Mesodermal cell (in vitro differentiated cells): ENCODE data around the gene AIMP1.
"Not testable (repeated sequence)": the region's sequence is repeated elsewhere in the genome, so short reads cannot be mapped to it uniquely, and the experiment has no call there.

Experiments used
- H3K27ac ChIP-seq: 2 replicates; pipeline ENCODE4 v1.7.0; 2013; ENCODE audit warnings: mild to moderate bottlenecking, low read depth, low read length, moderate library complexity; ENCODE audit not compliant: severe bottlenecking
- H3K36me3 ChIP-seq: 2 replicates; pipeline ENCODE4 v1.7.1; 2013; ENCODE audit warnings: mild to moderate bottlenecking, low read length, moderate library complexity; ENCODE audit not compliant: control insufficient read depth, insufficient read depth
- H3K4me1 ChIP-seq: one replicate; pipeline ENCODE4 v1.7.1; 2013; ENCODE audit warnings: mild to moderate bottlenecking, low read length; ENCODE audit not compliant: insufficient read depth, control insufficient read depth, poor library complexity, severe bottlenecking
- H3K4me3 ChIP-seq: 2 replicates; pipeline ENCODE4 v1.7.0; 2013; ENCODE audit warnings: low read length, control low read depth, mild to moderate bottlenecking; ENCODE audit not compliant: insufficient read depth, poor library complexity, severe bottlenecking; ENCODE audit errors: extremely low read depth
- H3K9me3 ChIP-seq: 2 replicates; pipeline ENCODE4 v1.7.1; 2013; ENCODE audit warnings: mild to moderate bottlenecking, low read length, moderate library complexity; ENCODE audit not compliant: control insufficient read depth
- WGBS, 2 experiments: methylation state at CpG; one replicate each; pipeline ENCODE4 v1.1.5; 2013; ENCODE audit warnings: missing lambda C conversion rate in 2 of 2; ENCODE audit not compliant: insufficient coverage in 2 of 2; 5-methylcytosine and 5-hydroxymethylcytosine counted together

AIMP1 gene

DNA sequence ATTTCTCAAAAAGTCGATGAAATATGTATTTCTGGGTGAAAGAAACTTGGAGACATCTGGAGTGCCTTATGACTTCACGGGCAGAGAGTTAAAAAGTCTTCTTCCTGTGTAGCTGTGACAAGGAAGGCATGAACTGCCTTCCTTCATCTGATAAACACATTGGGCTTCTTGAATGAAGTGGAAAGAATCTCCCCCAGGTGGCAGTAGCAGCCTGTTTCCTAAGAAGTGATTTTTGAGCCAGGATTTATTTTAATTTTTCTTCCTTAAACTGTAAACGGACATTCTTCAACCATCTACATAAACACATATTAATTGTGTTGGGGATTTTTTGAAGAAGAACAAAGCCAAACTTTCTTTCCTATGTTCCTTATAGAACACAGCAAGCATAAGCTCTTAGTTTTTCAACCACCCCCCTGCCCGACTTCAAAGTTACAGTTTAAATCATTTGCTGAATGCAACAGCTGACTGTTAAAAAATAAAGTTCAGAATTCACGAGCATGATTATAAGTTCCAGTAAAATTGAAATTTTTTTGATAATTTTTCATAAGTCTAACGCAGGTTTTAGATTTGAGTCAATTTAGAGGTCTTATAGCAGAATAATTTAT is 53.2 kb downstream of the AIMP1 start:
- Histone ChIP-seq H3K36me3 (no peaks in the 10 kb centered on the region), H3K4me1 (peaks cover 22% of the 10 kb centered on the region), H3K9me3 (no peaks in the 10 kb centered on the region), H3K4me3 (no peak overlapping the region), H3K27ac (no peak overlapping the region)
- WGBS, 2 experiments: 50 to 57% methylated on average over 2 of the region's 6 CpGs

DNA sequence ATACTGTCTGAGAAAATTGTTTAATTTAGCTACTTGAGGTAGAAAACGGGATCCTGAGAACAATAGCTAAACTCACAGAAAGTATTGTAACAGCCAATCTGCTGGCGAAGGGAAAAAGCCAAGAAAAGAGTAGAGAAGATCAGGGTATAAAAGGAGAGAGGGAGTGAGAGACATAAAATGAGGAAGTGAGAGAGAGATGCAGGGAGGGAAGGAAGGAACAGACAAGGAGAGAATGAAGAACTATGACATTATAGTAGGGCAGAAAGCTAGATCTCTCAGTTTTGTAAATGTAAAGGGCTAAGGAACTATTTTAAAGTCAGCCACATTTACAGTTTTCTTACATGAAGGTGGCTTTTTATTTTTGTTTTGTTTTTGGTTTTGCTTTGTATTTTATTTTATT is 53.9 kb downstream of the AIMP1 start:
- H3K4me1 ChIP-seq: peaks cover 18% of the 10 kb centered on the region
- 40 to 80% methylated on average over 1 of the region's 2 CpGs for WGBS, 2 experiments
- no peak overlapping the region for H3K4me3 ChIP-seq
- no peaks in the 10 kb centered on the region for H3K9me3 ChIP-seq
- H3K27ac ChIP-seq: no peak overlapping the region
- H3K36me3 ChIP-seq: no peaks in the 10 kb centered on the region

DNA sequence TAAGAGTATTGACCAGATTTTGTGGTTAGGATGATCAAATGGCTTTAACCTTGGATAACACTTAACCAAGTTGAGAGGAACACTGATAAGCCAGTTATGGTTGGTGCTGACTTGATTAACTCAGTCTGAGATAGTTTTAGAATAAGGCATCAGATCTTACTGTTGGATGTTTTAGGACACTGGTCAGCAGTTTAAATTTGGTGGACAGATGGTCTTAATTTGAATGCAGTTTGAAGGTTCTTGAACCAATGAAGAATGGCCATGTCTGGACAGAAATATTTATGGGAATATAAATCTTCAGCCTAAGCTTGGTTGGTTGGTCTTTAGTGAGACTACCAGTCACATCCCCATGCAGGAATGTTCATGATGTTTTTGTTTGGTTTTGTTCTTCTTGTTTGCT is 54.8 kb downstream of the AIMP1 start:
- H3K27ac ChIP-seq: no peak overlapping the region
- no peaks in the 10 kb centered on the region for H3K9me3 ChIP-seq
- peaks cover 10% of the 10 kb centered on the region for H3K4me1 ChIP-seq
- no peak overlapping the region for H3K4me3 ChIP-seq
- no peaks in the 10 kb centered on the region for H3K36me3 ChIP-seq

DNA sequence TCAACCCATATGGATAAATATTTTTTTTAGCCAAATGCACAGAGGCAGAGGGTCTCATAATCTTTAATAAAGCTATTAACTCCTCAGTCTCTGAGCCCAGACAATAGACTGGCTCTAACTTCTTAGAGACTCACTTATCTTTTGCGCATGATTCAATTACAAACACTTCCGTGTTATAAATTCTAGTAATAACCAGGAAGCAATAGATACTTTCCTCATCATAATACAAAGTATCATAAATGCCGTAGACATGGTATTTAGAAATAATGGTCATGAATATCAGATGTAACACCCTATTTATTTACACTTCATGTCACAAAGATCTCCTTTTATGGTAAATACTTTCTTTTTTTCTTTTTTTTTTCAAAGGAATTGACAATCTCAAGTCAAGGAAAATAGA is 56.7 kb downstream of the AIMP1 start:
- H3K4me3 ChIP-seq: no peak overlapping the region
- WGBS, 2 experiments: no CpG with 5 or more reads among the region's 3 CpGs

DNA sequence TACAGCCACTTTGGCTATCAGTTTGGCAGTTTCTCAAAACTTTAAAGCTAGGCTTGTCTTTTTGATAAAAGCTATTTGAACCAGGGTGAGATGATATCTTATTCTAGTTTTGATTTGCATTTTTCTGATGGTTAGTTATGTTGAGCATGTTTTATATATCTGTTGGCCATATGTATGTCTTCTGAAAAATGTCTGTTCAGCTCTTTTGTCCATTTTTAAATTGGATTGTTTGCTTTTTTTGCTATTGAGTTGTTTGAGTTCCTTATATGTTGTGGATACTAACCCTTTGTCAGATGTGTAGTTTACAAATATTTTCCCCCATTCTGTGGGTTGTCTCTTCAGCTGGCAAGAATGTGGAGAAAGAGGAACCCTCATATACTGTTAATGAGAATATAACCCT is 63.8 kb downstream of the AIMP1 start:
- H3K9me3 ChIP-seq: no peaks in the 10 kb centered on the region
- no peak overlapping the region for H3K4me3 ChIP-seq
- H3K36me3 ChIP-seq: no peaks in the 10 kb centered on the region
- no peaks in the 10 kb centered on the region for H3K4me1 ChIP-seq
- no peak overlapping the region for H3K27ac ChIP-seq

More for the DNA sequence above, 56.7 kb downstream of the AIMP1 start:
- Histone ChIP-seq H3K27ac (no peak overlapping the region), H3K4me1 (no peaks in the 10 kb centered on the region), H3K36me3 (no peaks in the 10 kb centered on the region), H3K9me3 (no peaks in the 10 kb centered on the region)

DNA sequence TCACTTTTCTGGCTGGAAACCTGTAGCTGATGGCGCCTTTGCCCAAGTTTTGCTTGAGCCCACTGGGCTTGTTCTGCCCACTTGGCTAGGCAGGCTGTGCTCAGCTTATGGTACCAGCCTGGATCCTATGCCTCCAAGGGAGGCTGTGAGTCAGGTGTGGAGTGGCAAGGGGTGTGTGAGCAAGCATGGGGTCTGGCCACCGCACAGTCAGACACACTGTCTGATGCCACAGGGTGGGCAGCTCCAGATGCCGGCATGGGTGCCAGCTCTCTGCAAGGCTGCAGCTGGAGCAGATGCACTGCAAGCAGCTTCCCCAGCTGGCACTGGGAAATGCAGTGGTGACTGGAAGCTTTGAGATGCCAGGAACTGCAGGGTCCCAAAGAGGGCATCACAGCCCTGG is 68.5 kb downstream of the AIMP1 start:
- H3K4me1 ChIP-seq: no peaks in the 10 kb centered on the region
- H3K27ac ChIP-seq: no peak overlapping the region
- H3K4me3 ChIP-seq: no peak overlapping the region
- no peaks in the 10 kb centered on the region for H3K9me3 ChIP-seq
- 97 to 100% methylated on average over 3 of the region's 3 CpGs for WGBS, 2 experiments
- no peaks in the 10 kb centered on the region for H3K36me3 ChIP-seq

DNA sequence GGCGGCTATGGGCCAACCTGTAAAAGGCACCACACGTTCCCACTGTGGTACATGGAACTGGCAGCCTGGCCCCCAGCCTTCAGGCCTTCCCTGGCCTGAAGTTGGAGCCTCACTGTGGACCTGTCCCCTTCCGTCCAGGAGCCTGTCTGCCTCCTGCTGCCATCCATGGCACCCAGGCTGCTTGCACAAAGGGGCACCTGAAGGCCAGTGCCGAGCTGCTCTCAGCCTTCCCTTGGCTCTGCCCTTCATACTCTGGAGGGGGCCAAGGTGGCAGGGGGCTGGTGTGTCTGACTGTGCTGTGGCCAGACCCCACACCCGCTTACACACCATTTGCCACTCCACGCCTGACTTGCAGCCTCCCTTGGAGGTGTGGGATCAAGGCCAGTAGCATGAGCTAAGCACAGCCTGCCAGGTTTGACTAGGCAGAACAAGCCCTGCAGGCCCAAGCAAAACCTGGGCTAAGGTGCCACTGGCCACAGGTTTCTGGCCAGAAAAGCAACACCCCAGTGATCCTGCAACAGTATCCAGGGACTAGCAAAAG is 69.6 kb downstream of the AIMP1 start:
- Histone ChIP-seq H3K27ac (no peak overlapping the region), H3K36me3 (no peaks in the 10 kb centered on the region), H3K4me3 (no peak overlapping the region), H3K4me1 (no peaks in the 10 kb centered on the region), H3K9me3 (no peaks in the 10 kb centered on the region)
- WGBS, 2 experiments: 88 to 94% methylated on average over 3 to 5 of the region's 6 CpGs

DNA sequence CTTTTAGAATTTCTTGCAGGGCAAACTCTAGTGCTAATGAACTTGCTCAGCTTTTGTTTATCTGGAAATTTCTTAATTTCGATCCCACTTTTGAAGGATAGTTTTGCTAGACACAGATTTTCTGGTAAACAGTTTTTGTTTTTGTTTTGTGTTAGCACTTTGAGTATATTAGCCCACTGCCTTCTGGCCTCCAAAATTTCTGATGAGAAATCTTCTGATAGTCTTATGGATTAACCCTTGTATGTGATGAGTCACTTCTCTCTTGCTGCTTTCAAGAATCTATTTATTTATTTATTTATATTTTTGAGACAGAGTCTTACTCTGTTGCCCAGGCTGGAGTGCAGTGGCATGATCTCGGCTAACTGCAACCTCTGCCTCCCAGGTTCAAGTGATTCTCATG is 79.2 kb downstream of the AIMP1 start:
- H3K36me3 ChIP-seq: no peaks in the 10 kb centered on the region
- 60 to 90% methylated on average over 1 to 2 of the region's 2 CpGs for WGBS, 2 experiments
- no peaks in the 10 kb centered on the region for H3K4me1 ChIP-seq
- H3K27ac ChIP-seq: no peak overlapping the region
- peaks cover 3% of the 10 kb centered on the region for H3K9me3 ChIP-seq
- no peak overlapping the region for H3K4me3 ChIP-seq

DNA sequence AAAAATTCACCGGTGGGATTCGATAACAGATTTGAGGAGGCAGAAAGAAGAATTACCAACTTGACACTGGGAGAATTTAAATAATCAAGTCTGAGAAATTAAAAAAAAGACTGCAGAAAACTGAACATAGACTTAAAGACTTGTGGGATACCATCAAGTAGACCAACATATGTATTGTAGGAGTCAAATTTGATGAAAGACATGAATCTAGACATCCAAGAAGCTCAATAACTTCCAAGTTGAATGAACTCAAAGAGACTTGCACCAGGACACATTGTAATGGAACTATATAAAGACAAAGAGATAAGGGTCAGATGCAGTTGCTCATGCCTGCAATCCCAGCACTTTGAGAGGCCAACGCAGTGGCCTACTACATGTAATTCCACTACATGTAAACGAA is 82.5 kb downstream of the AIMP1 start:
- H3K9me3 ChIP-seq, H3K27ac ChIP-seq, H3K4me1 ChIP-seq, H3K4me3 ChIP-seq, H3K36me3 ChIP-seq: not testable (repeated sequence)
- no CpG with 5 or more reads among the region's 4 CpGs for WGBS, 2 experiments
